ENCODE results near the gene FLRT2.

DNA sequence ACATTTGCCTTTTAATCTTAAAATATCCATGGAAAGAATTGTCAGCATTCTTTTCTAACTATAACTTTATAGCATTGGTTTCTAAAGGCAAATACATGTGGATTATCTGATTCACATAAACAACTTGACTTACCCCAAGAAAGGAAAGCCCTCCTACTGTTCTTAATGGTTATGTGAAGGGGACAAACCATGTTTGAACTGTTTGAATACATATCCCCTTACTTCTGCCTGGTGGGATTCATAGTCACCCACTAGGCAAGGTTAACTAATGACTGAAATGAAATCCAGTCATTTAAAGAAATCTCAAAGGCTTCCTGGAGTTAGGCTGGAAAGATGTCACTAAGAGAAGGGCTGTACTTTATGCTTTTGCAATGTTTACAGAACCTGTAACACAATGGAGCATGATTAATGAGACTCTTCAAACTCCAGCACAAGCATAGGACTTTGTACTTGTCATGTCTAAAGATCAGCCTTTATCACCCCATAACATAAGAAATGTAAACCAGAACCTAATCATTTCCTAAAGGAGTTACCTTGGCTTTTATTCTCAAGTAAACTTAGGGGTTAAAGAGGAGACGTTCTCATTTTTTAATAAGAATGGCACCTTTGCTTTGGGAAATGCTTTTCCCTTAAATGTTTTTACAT, 10.2 kb upstream of the FLRT2 start:
- TF ChIP-seq, protein P1, sequence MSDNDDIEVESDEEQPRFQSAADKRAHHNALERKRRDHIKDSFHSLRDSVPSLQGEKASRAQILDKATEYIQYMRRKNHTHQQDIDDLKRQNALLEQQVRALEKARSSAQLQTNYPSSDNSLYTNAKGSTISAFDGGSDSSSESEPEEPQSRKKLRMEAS (IDR thresholded peaks at IDR 0.05), result no peak
- no peak for TF ChIP-seq CREB1 (IDR thresholded peaks at IDR 0.05; ENCODE audit: low read depth)
- TF ChIP-seq TAF1 (IDR thresholded peaks at IDR 0.05; ENCODE audit: low read depth), result no peak
- TF ChIP-seq, protein P2, sequence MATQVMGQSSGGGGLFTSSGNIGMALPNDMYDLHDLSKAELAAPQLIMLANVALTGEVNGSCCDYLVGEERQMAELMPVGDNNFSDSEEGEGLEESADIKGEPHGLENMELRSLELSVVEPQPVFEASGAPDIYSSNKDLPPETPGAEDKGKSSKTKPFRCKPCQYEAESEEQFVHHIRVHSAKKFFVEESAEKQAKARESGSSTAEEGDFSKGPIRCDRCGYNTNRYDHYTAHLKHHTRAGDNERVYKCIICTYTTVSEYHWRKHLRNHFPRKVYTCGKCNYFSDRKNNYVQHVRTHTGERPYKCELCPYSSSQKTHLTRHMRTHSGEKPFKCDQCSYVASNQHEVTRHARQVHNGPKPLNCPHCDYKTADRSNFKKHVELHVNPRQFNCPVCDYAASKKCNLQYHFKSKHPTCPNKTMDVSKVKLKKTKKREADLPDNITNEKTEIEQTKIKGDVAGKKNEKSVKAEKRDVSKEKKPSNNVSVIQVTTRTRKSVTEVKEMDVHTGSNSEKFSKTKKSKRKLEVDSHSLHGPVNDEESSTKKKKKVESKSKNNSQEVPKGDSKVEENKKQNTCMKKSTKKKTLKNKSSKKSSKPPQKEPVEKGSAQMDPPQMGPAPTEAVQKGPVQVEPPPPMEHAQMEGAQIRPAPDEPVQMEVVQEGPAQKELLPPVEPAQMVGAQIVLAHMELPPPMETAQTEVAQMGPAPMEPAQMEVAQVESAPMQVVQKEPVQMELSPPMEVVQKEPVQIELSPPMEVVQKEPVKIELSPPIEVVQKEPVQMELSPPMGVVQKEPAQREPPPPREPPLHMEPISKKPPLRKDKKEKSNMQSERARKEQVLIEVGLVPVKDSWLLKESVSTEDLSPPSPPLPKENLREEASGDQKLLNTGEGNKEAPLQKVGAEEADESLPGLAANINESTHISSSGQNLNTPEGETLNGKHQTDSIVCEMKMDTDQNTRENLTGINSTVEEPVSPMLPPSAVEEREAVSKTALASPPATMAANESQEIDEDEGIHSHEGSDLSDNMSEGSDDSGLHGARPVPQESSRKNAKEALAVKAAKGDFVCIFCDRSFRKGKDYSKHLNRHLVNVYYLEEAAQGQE (IDR thresholded peaks at IDR 0.05; ENCODE audit: low read depth), result no peak
- TF ChIP-seq ZBTB7A (IDR thresholded peaks at IDR 0.05; ENCODE audit: low read depth), result no peak
- no peak for TF ChIP-seq CEBPB (IDR thresholded peaks at IDR 0.05)
- TF ChIP-seq FOXM1 (IDR thresholded peaks at IDR 0.05; ENCODE audit: borderline replicate concordance, low read depth), result no peak
- TF ChIP-seq YY1 (IDR thresholded peaks at IDR 0.05; ENCODE audit: low read depth), result no peak

Measured in Ishikawa (cell line).